GM11168 (cell line): Measurements from ENCODE around the gene ACP7.

Experiments used
- in situ Hi-C: fragments of 300-500 bp; cut with MboI; formaldehyde crosslinking; loops from one replicate; pipeline ENCODE4 v1.12.0; 2022; ENCODE audit warnings: low sequenced_read_pairs; ENCODE audit not compliant: unreplicated experiment

The ACP7 gene

DNA sequence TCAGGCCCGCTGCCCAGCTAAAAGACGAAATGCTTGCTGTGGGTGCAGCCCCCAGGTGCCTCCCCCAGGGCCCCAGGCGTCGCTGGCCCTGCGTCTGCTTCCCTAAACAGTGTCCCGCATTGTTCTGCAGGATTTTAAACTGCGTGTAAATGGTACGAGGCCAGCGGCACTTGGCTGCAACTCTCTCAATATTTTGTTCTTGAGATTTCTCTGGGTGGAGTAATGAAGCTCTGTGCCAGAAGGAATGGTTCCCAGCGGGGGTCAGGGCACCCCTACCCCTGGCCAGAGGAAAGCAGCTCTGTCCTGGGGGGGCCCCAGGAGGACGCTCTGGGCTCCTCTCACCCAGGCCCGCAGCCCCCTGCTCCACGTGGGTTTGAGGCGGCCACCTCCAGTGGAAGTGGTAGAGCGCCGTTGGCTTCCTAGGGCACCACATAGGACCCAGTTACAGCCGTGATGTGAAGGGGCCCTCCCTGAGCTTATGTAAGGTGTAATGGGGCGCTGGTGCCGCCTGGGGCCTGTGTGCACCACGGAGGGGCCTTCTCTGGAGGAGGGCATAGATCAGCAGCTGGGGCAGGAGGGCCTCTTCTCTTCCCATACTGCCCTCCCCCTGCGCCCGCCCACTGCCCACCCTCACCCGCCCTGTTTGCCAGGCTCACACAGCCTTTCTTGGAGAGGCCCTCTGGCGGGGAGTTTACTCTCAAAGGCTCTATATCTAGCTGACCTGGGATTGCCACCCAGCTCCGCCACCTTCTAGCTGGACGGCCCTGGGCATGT, 61.2 kb downstream of the ACP7 start:
- in situ Hi-C loops = no loop called here

DNA sequence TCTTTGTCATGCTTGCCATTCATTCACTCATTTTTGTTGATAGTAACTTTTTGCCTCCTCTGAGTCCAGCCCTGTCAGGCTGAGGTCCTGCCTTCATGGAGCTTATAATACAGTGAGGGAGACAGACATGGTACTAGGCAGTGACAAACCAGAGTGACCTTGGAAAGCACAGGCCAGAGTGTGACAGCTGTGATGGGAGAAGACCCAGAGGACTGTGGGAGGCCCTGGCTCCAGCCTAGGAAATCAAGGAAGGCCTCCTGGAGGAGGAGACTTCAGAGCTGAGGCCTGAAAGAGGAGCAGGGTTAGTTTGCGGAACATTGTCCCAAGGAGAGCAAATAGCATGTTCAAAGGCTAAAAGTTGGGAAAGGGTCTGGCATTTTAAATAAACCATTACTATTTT, 61.9 kb downstream of the ACP7 start:
- in situ Hi-C loops = no loop called here

DNA sequence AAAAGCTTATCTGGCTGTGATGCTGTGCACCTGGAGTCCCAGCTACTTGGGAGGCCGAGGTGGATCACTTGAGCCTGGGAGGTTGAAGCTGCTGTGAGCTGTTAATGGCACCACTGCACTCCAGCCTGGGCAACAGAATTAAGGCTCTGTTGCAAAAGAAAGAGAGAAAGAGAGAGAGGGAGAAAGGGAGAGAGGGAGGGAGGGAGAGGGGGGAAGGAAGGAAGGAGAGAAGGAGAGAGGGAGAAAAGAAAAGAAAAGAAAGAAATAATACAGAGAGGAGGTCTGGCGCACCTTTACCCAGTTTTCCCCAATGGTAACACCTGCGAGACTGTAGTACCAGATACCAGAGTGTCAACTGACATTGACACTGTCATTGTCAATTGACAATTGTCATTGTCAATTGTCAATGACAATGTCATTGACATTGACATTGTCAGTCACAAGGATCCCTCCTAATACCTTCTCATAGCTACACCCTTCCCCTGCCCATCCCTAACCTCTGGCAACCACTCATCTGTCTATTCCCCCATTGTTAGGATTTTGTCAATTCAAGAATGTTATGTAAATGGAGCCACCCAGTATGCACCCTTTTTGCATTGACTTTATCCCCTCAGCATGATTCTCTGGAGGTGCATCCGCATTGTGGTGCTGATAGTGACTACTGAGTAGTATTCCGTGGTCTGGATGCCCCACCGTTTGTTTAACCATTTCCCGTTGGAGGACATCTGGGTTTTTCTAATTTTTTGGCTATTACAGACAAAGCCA, 62.7 kb downstream of the ACP7 start:
- in situ Hi-C loops = no loop called here

DNA sequence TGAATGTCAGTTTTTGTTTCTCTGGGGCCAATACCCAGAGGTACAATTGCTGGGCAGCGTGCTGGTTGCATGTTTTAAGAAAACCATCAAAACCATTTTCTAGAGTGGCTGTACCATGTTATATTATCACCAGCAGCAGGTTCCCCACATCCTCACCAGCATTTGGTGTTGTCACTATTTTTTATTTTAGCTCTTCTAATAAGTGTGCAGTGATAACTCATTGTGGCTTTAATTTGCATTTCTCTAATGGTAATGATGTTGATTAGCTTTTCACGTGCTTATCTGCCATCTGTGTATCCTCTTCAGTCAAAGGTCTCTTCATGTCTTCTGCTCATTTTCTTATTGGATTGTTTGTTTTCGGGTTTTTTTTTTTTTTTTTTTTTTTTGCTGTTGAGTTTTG, 63.3 kb downstream of the ACP7 start:
- in situ Hi-C loops = no loop called here

DNA sequence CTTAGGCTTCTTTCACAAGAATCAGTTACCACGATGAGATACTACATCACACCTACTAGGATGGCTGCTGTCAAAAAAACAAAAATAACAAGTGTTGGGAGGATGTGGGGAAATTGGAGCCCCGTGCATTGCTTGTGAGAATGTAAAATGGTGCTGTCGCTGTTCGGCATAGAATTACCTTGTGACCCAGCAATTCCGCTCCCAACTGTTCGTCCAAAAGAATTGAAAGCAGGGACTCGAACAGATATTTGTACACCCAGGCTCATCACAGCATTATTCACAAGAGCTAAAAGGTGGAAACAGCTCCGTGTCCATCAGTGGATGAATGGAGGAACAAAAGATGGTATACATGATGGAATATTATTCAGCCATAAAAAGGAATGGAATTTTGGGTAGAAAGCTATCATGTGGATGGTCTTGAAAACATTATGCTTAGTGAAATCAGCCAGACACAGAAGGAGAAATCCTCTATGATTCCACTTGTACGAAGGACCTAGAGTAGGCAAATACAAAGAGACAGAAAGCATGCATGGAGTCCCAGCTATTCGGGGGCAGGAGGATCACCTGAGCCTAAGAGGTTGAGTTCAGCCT, 64.9 kb downstream of the ACP7 start:
- in situ Hi-C loops = no loop called here

DNA sequence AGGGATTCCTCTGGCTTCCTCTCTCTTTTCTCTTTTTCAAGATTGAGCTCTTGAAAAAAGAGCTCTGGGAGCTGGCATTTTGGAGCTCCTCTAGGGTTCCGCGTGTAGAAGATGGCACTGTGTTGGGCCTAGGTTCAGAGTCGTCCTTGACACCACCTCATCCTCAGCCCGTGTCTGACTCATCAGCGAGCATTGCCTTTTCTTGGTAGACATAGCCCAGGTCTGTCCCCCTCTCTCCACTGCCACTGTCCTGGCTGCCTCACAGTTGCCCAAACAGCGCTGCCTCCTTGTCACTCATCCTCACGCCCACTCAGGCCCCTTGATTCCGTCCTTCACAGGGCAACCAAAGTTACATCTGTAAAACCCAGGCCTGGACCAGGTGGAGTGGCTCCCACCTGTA, 66.1 kb downstream of the ACP7 start:
- in situ Hi-C loops = no loop called here

DNA sequence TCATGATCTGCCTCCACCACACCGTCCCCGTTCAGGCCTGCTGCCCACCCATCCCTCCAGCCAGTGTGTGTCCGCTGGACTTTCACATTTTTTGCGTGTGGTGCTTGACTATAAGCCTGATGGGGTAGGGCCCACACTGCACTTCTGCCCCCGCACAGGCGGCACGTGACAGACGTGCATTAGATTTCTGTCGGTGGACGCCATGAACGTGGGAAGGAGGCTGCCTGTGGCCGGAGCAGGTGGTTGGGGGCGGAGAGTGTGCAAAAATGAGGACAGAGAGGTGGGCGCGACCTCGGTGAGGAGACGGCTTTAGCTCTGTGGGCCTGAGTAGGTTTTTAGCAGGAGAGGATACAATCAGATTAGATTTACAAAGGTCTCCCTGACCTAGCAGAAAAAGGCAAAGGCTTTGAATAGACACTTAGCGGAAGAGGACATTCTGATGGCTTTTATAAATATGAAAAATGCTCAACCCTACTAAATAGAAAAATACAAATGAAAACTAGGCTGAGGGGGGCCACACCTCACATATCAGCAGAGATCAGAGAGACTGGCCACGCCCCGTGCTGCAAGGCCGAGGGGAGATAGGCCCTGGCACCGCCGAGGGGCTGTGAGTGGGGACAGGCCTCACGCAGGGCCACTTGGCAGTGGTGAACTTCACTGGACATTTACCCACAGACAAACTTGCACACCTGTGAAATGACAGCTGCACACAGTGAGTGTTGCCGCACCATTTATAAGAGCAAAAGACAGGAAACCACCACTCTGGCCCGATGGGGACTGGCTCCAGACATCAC, 66.8 kb downstream of the ACP7 start:
- in situ Hi-C loops = no loop called here

DNA sequence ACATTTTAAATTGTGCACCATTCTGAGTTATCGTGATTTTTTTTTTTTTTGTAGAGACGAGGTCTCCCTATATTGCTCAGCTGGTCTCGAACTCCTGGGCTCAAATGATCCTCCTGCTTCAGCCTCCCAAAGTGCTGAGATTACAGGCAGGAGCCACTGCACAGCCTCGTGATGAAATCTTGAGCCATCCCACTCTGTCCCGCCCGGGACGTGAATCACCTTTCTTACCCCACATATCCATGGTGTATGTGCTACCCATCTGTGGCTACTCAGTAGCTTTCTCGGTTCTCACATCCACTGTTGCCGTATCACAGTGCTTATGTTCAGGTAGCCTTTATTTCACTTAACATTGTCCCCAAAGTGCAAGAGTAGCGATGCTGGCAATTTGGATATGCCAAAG, 67.9 kb downstream of the ACP7 start:
- in situ Hi-C loops = no loop called here

DNA sequence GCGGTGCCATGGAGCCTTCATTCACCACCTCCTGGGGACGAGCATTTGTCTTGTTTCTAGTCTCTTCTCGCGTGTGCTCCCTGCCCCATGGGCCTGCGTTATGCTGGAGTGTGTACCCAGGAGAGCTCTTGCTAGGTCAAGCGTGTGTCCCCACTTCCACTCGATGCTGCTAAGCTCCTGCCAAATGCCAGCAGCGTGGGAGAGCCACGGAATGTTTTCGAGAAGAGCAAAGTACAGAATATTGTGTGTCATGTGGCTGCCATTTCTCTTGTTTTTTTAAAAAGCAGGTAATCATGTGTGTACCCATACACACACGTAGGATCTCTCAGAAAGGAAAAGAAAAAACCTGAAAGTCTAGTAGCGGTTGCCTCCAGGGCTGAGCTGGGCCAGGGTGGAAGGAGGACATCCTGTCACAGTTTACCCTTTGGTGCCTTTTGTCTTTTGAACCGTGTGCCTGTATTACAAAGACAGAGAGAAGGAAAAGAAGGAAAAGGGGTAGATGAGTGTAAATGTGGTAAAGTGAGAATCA, 70.0 kb downstream of the ACP7 start:
- in situ Hi-C loops = no loop called here

DNA sequence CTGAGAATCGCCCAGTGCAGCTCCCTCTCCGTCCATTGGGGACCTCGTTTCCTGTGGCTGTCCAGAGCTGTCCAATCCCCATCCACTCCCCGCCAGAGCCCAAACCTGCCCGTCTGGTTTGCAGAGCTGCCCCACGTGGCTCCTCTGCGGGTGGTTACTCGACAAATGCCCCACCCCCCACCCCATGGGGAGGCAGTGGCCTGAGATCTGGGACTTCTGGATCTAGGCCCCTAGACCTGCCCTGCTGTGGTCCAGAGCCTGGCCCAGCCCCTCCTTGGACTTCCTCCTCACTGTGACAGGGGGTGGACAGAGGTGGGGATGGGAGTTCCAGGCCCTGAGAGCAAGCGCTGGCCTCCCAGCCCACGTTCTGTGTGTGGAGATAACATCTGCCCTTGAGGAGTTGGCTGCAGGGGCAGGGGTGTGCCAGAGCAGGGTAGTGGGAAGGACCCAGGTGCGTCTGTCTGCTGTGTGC, 70.5 kb downstream of the ACP7 start:
- in situ Hi-C loops = no loop called here

DNA sequence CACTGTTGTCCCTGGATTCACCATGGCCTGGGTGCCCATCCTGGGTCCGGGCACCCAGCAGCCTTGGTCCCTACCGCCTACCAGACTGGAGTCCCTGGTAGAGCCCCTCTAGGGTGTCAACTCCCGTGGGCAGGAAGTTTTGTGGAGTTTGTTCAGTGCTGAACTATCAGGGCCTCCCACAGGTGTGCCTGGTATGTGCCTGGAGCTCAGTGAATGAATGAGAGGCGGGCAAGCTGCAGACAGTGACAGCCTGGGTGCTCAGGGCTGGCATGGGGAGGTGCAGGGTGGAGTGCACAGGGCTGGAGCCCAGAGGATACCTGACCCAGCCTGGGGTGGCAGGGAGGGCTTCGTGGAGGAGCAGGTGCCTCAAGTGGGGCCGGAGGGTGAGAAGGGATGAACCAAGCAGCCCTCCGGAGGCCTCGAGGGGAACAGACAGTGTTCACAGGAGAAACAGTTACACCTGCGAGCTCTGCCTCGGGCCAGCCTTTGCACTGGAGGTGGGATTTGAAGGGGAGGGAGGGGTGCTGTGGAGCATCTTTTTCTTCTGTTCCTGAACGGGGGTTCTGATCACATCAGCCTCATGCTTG, 71.0 kb downstream of the ACP7 start:
- in situ Hi-C loops = no loop called here

DNA sequence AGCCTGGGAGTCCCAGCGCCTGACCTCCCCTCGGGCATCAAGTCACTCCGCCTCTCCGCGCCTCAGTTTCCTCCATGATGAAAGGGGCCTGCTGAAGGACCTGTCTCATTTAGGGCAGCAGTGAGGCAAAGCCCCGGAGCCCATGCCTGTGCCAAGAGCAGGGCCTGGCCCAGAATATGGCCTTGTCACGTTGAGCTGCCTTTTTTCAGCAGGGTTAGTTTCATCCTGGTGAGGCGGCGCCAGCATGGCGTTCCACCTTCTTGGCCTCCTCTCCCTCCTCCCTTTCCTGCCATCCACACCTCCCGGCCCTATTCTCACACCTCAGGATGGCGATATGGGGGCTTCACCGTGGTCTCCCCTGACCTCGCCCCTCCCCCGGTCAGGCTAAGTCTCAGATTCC, 71.6 kb downstream of the ACP7 start:
- in situ Hi-C loops = no loop called here

DNA sequence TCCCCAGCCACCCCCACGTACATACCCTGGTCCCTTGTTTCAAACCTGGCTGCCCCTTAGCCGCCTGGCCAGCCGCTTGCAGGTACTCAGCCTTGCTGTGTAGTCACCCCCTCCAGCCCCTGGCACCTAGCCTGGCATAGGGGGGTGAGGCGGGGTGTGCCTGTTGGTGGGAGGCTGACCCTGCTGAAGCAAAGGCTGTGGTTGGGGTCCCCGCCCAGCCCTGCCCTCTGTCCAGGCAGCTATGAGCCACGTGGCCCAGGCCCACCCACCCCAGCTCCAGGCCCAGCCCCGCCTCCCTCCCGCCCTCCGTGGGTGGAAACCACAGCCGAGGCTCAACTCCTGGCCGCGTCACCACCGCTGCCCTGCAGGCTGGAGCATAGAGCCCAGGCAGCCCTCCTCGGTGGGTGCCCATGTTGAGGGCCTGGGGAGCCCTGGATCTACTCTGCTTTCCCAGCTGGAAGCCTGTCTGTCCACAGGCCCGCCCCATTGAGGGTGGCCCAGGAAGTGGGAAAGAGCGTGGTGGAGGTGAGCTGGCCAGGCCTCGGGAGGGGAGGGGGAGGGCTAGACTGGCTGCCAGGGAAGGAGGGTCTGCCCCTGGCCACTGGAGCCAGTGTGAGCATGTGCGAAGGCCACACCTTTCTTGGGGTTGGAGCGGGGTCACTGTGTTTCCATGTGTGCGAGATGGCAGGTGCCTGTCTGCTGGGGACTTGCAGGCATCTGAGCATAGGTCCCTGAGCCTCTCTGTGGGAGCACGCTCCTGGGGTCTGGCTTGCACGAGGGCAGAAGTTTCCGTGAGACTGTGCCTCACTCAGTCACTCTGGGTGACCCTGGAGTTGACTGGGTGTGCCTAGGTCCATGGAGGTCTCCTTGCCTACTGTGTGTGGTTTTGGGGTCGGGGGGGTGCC, 72.4 kb downstream of the ACP7 start:
- in situ Hi-C loops = no loop called here

DNA sequence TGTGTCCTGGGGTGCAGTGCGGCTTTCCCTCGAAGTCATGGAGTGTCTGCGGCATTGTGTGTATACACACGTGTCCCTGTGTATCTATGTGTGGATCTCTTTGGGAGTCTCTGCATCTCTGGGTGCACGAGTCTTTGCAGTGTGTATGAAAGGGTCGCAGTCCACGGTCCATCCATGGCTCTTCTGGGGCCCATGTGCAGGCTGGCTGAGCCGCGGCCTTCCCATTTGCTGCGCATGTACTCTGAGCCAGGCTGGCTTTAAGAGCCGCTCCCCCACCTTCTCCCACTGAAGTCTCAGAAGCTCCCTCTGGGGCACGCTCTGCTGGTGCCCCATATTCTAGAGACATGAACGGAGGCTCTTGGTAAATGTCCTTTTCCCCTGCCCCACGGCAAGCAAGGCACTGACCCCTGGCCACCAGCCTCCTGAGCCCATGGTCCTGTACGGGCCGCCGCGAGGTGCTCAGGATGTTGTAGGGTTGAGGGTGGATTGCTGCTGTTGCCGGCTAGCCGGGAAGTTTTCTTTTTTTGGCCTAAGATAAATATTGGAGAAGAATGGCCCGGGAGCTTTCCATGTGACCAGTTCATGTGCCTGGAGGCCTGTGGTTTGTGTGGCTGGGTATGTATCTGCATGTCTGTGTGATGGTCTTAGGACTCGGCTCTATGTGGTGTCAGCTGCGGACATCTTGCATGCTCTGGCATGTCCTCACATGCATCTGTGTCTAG, 73.3 kb downstream of the ACP7 start:
- in situ Hi-C loops = no loop called here

DNA sequence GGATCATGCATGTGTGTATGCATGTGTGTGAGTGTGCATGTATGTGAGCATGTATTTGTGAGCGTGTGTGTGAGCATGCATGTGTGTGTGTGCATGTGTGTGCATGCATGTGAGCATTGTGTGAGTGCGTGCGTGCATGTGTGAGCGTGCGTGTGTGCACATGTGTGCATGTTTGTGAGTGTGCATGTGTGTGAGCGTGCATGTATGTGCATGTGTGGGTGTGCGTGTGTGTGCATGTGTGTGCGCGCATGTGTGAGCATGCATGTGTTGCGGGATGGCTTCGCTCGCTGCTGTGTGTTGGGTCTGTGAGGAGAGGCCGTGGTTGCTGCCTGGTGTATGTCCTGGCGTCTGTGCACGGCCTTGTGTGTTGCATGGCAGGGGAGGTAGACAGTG, 73.8 kb downstream of the ACP7 start:
- in situ Hi-C loops = no loop called here

DNA sequence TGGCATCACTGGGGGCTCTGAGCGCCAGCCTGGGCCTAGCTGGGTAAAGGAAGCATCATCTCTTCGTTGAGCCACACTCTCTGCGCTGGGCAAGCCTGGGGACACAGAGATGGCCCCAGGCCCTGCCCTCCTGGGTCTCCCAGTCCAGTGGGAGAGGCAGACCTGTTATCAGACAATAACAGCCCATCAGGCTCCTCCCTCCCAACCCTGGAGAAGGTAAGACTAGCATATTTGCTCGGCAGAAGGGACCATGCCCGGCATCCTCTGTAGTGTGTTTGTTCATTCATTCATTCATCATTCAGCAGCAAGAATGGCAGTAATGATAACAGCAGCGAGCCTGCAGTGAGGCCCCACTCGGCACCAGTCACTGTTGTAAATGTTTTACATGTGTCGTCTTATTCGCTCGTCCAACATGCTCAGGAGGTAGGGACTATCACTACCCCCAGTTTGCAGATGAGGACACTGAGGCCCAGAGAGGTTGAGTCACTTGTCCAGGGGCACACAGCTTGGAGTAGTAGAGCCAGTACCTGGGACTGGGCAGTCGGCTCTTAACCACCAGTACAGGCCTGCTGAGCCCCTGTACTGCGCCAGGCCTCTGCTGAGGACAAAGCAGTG, 74.6 kb downstream of the ACP7 start:
- in situ Hi-C loops = no loop called here

DNA sequence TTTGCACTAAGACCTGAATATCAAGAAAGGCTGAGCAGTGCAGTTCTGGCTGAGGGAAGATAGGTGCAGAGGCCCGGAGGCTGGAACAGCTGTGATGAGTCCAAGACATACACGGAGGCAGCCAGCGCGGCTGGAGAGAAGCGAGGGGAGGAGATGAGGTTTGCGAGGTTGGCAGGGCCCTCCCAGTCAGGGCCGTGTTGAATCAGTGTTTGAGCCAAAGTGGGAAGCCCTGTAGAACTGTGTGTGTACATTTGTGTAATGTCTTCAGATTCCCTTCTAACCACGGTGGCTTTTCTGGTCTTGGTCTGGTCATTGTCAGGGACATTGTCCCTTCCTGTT, 76.3 kb downstream of the ACP7 start:
- in situ Hi-C loops = no loop called here
